ENCODE data around the gene SUGCT. TPM values are rescaled to one million over a fixed set of nuclear protein-coding genes. Genes with fewer than 3 reads are reported as not detected.

The SUGCT gene
- total and polyA plus RNA-seq, 2 of the 8 experiments (the other 6 are each of a cell fraction or from before 2014, with no cell fraction given): 2.8 to 5.4 TPM

DNA sequence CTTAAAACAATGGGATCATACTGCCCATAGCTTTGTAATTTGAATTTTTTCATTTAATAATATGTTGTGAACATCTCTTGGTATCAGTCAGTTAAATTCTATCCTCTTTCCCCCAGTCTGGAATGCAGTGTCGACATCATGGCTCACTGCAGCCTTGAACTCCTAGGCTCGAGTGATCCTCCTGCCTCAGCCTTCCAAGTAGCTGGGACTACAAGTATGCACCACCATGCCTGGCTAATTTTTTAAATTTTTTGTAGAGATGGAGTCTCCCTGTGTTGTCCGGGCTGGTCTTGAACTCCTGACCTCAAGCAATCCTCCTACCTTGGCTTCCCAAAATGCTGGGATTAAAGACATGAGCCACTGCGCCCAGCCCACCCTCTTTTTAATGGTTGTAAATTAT is 35.0 kb upstream of the SUGCT start (continued):
- TF ChIP-seq CBX8 (IDR thresholded peaks at IDR 0.05; ENCODE audit: borderline replicate concordance, low read depth, low read length) (no peak), JUN (IDR thresholded peaks at IDR 0.05; ENCODE audit: low read depth, low read length) (no peak), CBX5 (IDR thresholded peaks at IDR 0.05; ENCODE audit: low read depth, low read length) (no peak)
